ENCODE data around the gene COX20. TPM values are rescaled to one million over a fixed set of nuclear protein-coding genes. Genes with fewer than 3 reads are reported as not detected.

COX20 gene
- total RNA-seq, 4 donors from 2014 or later = 12.3 to 194 (median 36.4) TPM

DNA sequence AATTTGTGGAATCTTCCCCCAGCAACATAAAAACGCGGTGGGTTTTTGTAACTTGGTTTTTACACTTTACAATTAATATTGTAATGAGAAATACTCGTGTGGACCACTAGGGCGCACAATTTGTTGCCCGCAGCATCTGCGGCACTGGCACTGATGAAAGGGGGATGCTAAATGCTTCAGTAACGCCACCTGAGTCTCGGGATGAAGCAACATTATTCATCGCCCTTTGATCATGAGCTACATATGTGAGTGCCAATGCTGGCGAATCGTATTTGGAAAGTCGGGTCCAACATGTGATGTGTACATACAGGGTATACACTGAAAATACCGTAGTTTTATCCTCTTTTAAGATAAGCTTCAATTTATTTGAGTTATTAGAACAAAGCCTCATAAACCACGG is 34.2 kb upstream of the COX20 start:
- intact Hi-C loops (cut with DNase I; ENCODE audit: low total_unique reads) = no loop called here
- Histone ChIP-seq H3K36me3 (no peaks in the 10 kb centered on the region), H3K27me3 (no peaks in the 10 kb centered on the region), H3K27ac (no peak overlapping the region), H3K4me3 (no peak overlapping the region), H3K9me3 (no peaks in the 10 kb centered on the region), H3K4me1 (no peaks in the 10 kb centered on the region)
- TF ChIP-seq, protein P1, sequence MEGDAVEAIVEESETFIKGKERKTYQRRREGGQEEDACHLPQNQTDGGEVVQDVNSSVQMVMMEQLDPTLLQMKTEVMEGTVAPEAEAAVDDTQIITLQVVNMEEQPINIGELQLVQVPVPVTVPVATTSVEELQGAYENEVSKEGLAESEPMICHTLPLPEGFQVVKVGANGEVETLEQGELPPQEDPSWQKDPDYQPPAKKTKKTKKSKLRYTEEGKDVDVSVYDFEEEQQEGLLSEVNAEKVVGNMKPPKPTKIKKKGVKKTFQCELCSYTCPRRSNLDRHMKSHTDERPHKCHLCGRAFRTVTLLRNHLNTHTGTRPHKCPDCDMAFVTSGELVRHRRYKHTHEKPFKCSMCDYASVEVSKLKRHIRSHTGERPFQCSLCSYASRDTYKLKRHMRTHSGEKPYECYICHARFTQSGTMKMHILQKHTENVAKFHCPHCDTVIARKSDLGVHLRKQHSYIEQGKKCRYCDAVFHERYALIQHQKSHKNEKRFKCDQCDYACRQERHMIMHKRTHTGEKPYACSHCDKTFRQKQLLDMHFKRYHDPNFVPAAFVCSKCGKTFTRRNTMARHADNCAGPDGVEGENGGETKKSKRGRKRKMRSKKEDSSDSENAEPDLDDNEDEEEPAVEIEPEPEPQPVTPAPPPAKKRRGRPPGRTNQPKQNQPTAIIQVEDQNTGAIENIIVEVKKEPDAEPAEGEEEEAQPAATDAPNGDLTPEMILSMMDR (IDR thresholded peaks at IDR 0.05) = peak; percentile 37 to 45 (median 42)
- TF ChIP-seq POLR2A (IDR thresholded peaks at IDR 0.05) = no peak
- no peak for DNase-seq

DNA sequence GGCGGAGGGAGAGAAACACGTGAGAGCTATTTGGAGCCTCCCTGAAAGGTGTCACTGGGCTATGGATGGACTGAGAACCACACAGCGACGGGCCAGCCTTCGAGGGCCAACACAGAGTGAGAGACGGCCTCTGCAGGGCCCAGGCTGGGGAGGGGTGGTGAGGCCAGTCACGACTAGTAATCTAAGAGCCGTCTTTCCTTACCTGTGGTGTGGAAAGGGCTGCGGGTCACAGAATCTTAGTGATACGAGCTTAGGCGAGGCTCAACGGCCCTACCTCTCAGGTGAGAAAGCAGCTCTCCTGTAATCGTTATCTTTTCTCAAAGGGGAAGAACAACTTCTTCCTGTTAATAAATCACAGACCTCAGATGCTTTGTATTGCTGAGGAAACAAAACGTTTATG is 33.4 kb upstream of the COX20 start:
- Histone ChIP-seq H3K9me3 (no peaks in the 10 kb centered on the region), H3K27ac (no peak overlapping the region), H3K36me3 (no peaks in the 10 kb centered on the region), H3K4me1 (no peaks in the 10 kb centered on the region), H3K27me3 (no peaks in the 10 kb centered on the region), H3K4me3 (no peak overlapping the region)
- no peak for DNase-seq
- intact Hi-C loops (cut with DNase I; ENCODE audit: low total_unique reads) = no loop called here
- TF ChIP-seq POLR2A (IDR thresholded peaks at IDR 0.05) = no peak
- TF ChIP-seq, protein P1 (IDR thresholded peaks at IDR 0.05) = no peak

GRCh38 chr1:244802556-244803239 is 32.8 kb upstream of the COX20 start:
- H3K4me1 ChIP-seq = no peaks in the 10 kb centered on the region
- no peak overlapping the region for H3K4me3 ChIP-seq
- no peaks in the 10 kb centered on the region for H3K36me3 ChIP-seq
- no peaks in the 10 kb centered on the region for H3K9me3 ChIP-seq
- no peak for DNase-seq
- TF ChIP-seq, protein P1 (IDR thresholded peaks at IDR 0.05) = no peak
- TF ChIP-seq POLR2A (IDR thresholded peaks at IDR 0.05) = no peak
- H3K27me3 ChIP-seq = no peaks in the 10 kb centered on the region
- no peak overlapping the region for H3K27ac ChIP-seq
- intact Hi-C loops (cut with DNase I; ENCODE audit: low total_unique reads) = no loop called here

DNA sequence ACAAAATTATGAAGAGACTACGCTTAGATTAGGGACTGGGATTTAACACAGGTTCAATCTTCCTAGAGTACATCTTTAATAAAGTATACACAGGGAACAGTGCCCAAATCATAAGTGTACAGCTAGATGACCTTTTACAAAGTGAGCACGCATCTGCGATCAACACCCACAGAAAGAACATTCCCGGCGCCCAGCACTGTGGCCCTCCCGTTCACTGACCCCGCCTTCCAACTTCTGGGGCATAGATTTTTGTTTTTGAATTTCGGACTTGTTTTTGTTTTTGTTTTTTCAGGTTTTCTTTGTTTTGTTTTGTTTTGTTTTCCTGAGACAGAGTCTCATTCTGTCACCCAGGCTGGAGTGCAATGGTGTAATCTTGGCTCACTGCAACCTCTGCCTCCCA is 30.6 kb upstream of the COX20 start:
- H3K27me3 ChIP-seq = no peaks in the 10 kb centered on the region

GRCh38 chr1:244807138-244807537 is 28.3 kb upstream of the COX20 start:
- no peak overlapping the region for H3K4me3 ChIP-seq
- intact Hi-C loops (cut with DNase I; ENCODE audit: low total_unique reads) = no loop called here
- TF ChIP-seq, protein P1 (IDR thresholded peaks at IDR 0.05) = no peak

More for the DNA sequence above, 30.6 kb upstream of the COX20 start:
- intact Hi-C loops (cut with DNase I; ENCODE audit: low total_unique reads) = no loop called here
- H3K36me3 ChIP-seq = no peaks in the 10 kb centered on the region
- DNase-seq = no peak
- H3K4me1 ChIP-seq = no peaks in the 10 kb centered on the region
- H3K9me3 ChIP-seq = no peaks in the 10 kb centered on the region
- TF ChIP-seq, protein P1 (IDR thresholded peaks at IDR 0.05) = no peak
- no peak for TF ChIP-seq POLR2A (IDR thresholded peaks at IDR 0.05)
- H3K27ac ChIP-seq = no peak overlapping the region
- H3K4me3 ChIP-seq = no peak overlapping the region

More at GRCh38 chr1:244807138-244807537, 28.3 kb upstream of the COX20 start:
- H3K9me3 ChIP-seq = no peaks in the 10 kb centered on the region
- no peak for DNase-seq
- H3K27me3 ChIP-seq = no peaks in the 10 kb centered on the region
- no peaks in the 10 kb centered on the region for H3K36me3 ChIP-seq
- no peak overlapping the region for H3K27ac ChIP-seq
- H3K4me1 ChIP-seq = no peaks in the 10 kb centered on the region

Data from uterus (tissue), 4 donors.